IPS-20b (cell line): ENCODE results near the gene SCARF1.
A peak's percentile ranks its signal among the peaks of the same experiment; 100 is the strongest.

Experiments
- H3K27ac ChIP-seq: one replicate; pipeline ENCODE4 v1.5.1; 2013; ENCODE audit warnings: low read length
- H3K27me3 ChIP-seq: 2 replicates; pipeline ENCODE4 v1.6.1; 2013; ENCODE audit warnings: mild to moderate bottlenecking, low read length, inconsistent platforms; ENCODE audit not compliant: insufficient read depth
- H3K36me3 ChIP-seq: 2 replicates; pipeline ENCODE4 v1.6.1; 2013; ENCODE audit warnings: low read depth, mild to moderate bottlenecking, inconsistent platforms, low read length, moderate library complexity; ENCODE audit not compliant: insufficient read depth
- H3K4me1 ChIP-seq: 2 replicates; pipeline ENCODE4 v1.6.1; 2013; ENCODE audit warnings: mild to moderate bottlenecking, control low read depth, inconsistent platforms, low read length, moderate library complexity; ENCODE audit not compliant: insufficient read depth
- H3K4me3 ChIP-seq: 2 replicates; pipeline ENCODE4 v1.5.1; 2013; ENCODE audit warnings: mild to moderate bottlenecking, low read length, inconsistent platforms
- H3K9ac ChIP-seq: 2 replicates; pipeline ENCODE4 v1.6.1; 2013; ENCODE audit warnings: low read depth, mild to moderate bottlenecking, inconsistent platforms, low read length, moderate library complexity
- H3K9me3 ChIP-seq: 2 replicates; pipeline ENCODE4 v1.6.1; 2013; ENCODE audit warnings: mild to moderate bottlenecking, low read depth, low read length, inconsistent platforms; ENCODE audit not compliant: insufficient read depth

Gene SCARF1

GRCh38 chr17:1646199-1646875 is 805 bp upstream of the SCARF1 start:
- Histone ChIP-seq H3K9ac (no peak overlapping the region), H3K4me1 (peaks cover 9% of the 10 kb centered on the region), H3K27me3 (peaks cover 28% of the 10 kb centered on the region), H3K27ac (no peak overlapping the region), H3K36me3 (peaks cover 9% of the 10 kb centered on the region), H3K4me3 (no peak overlapping the region), H3K9me3 (no peaks in the 10 kb centered on the region)

GRCh38 chr17:1644493-1645206 is 882 bp downstream of the SCARF1 start:
- Histone ChIP-seq H3K36me3 (no peaks in the 10 kb centered on the region), H3K9me3 (no peaks in the 10 kb centered on the region), H3K4me1 (peaks cover 4% of the 10 kb centered on the region; the same call in 1 of the 2 replicates), H3K27me3 (peaks cover 28% of the 10 kb centered on the region), H3K4me3 (no peak overlapping the region), H3K27ac (no peak overlapping the region), H3K9ac (no peak overlapping the region)

GRCh38 chr17:1643999-1644492 is 1.5 kb downstream of the SCARF1 start:
- peaks cover 28% of the 10 kb centered on the region for H3K27me3 ChIP-seq
- H3K27ac ChIP-seq: no peak overlapping the region
- peak overlapping the region; percentile 57; the same call in 1 of the 2 replicates for H3K4me3 ChIP-seq
- no peaks in the 10 kb centered on the region for H3K36me3 ChIP-seq
- no peak overlapping the region for H3K9ac ChIP-seq
- H3K9me3 ChIP-seq: no peaks in the 10 kb centered on the region
- peaks cover 4% of the 10 kb centered on the region; the same call in 1 of the 2 replicates for H3K4me1 ChIP-seq

GRCh38 chr17:1643293-1643998 is 2.1 kb downstream of the SCARF1 start:
- Histone ChIP-seq H3K27me3 (peaks cover 28% of the 10 kb centered on the region), H3K9ac (no peak overlapping the region), H3K36me3 (no peaks in the 10 kb centered on the region), H3K9me3 (no peaks in the 10 kb centered on the region), H3K4me1 (peaks cover 4% of the 10 kb centered on the region; the same call in 1 of the 2 replicates), H3K4me3 (peak overlapping the region; percentile 57; the same call in 1 of the 2 replicates), H3K27ac (no peak overlapping the region)

GRCh38 chr17:1641065-1641403 is 4.5 kb downstream of the SCARF1 start:
- H3K9me3 ChIP-seq: no peaks in the 10 kb centered on the region
- peaks cover 7% of the 10 kb centered on the region; the same call in 1 of the 2 replicates for H3K4me1 ChIP-seq
- H3K4me3 ChIP-seq: no peak overlapping the region
- H3K27me3 ChIP-seq: peaks cover 19% of the 10 kb centered on the region
- H3K27ac ChIP-seq: no peak overlapping the region
- no peak overlapping the region for H3K9ac ChIP-seq
- no peaks in the 10 kb centered on the region for H3K36me3 ChIP-seq

- Histone ChIP-seq H3K9ac (no peak overlapping the region), H3K27me3 (peaks cover 19% of the 10 kb centered on the region), H3K27ac (no peak overlapping the region)
Measured at GRCh38 chr17:1640329-1641064, 5.0 kb downstream of the SCARF1 start.

GRCh38 chr17:1639549-1640180 is 5.9 kb downstream of the SCARF1 start:
- Histone ChIP-seq H3K27me3 (peaks cover 13% of the 10 kb centered on the region), H3K27ac (no peak overlapping the region), H3K9me3 (no peaks in the 10 kb centered on the region), H3K4me3 (no peak overlapping the region), H3K36me3 (no peaks in the 10 kb centered on the region), H3K4me1 (peaks cover 7% of the 10 kb centered on the region; the same call in 1 of the 2 replicates), H3K9ac (no peak overlapping the region)

More at GRCh38 chr17:1640329-1641064, 5.0 kb downstream of the SCARF1 start:
- no peaks in the 10 kb centered on the region for H3K36me3 ChIP-seq
- H3K4me3 ChIP-seq: no peak overlapping the region
- H3K4me1 ChIP-seq: peaks cover 7% of the 10 kb centered on the region; the same call in 1 of the 2 replicates
- H3K9me3 ChIP-seq: no peaks in the 10 kb centered on the region

- H3K27ac ChIP-seq: no peak overlapping the region
- no peak overlapping the region for H3K4me3 ChIP-seq
- H3K36me3 ChIP-seq: no peaks in the 10 kb centered on the region
- H3K9ac ChIP-seq: no peak overlapping the region
- H3K9me3 ChIP-seq: no peaks in the 10 kb centered on the region
- peaks cover 4% of the 10 kb centered on the region; the same call in 1 of the 2 replicates for H3K27me3 ChIP-seq
- H3K4me1 ChIP-seq: peaks cover 4% of the 10 kb centered on the region; the same call in 1 of the 2 replicates
Measured at GRCh38 chr17:1638624-1639300, 6.8 kb downstream of the SCARF1 start.

GRCh38 chr17:1638171-1638590 is 7.4 kb downstream of the SCARF1 start:
- H3K4me3 ChIP-seq: no peak overlapping the region
- no peaks in the 10 kb centered on the region for H3K9me3 ChIP-seq
- H3K27ac ChIP-seq: no peak overlapping the region
- H3K27me3 ChIP-seq: no peaks in the 10 kb centered on the region
- H3K4me1 ChIP-seq: peaks cover 4% of the 10 kb centered on the region; the same call in 1 of the 2 replicates
- no peak overlapping the region for H3K9ac ChIP-seq
- H3K36me3 ChIP-seq: no peaks in the 10 kb centered on the region

- Histone ChIP-seq H3K36me3 (no peaks in the 10 kb centered on the region), H3K4me3 (no peak overlapping the region), H3K27me3 (no peaks in the 10 kb centered on the region; the same call in 1 of the 2 replicates), H3K9me3 (no peaks in the 10 kb centered on the region), H3K4me1 (peaks cover 4% of the 10 kb centered on the region; the same call in 1 of the 2 replicates), H3K9ac (no peak overlapping the region), H3K27ac (no peak overlapping the region)
Measured at GRCh38 chr17:1636732-1637285, 8.7 kb downstream of the SCARF1 start.
